ENCODE results near the gene UBE2D2.
"Not testable (repeated sequence)": the region's sequence is repeated elsewhere in the genome, so short reads cannot be mapped to it uniquely, and the experiment has no call there.

Gene UBE2D2

GRCh38 chr5:139560752-139561654 is at the start of gene UBE2D2:
Gene UBE2D2 (plus strand): TSS chr5:139561339. CDS start chr5:139561792, 453 bp downstream.
- peak within 1 kb of the TSS; percentile 88 for H3K4me3 ChIP-seq (replicated peaks; ENCODE audit: low read depth, low read length)
- no peak for TF ChIP-seq CTCF (IDR thresholded peaks at IDR 0.05; ENCODE audit: low read length, missing control alignments)
- peak; percentile 99 for DNase-seq (ENCODE audit: low read depth)

- H3K4me3 ChIP-seq (replicated peaks; ENCODE audit: low read depth, low read length) = no peak overlapping the region
- no peak for DNase-seq (ENCODE audit: low read depth)
- TF ChIP-seq CTCF (IDR thresholded peaks at IDR 0.05; ENCODE audit: low read length, missing control alignments) = peak; percentile 4
These were observed 48.3 kb upstream of the UBE2D2 start for GRCh38 chr5:139512786-139513390.

- DNase-seq (ENCODE audit: low read depth) = peak; percentile 84
- peak; percentile 75 for TF ChIP-seq CTCF (IDR thresholded peaks at IDR 0.05; ENCODE audit: low read length, missing control alignments)
- H3K4me3 ChIP-seq (replicated peaks; ENCODE audit: low read depth, low read length) = not testable (repeated sequence)
These were observed 47.7 kb upstream of the UBE2D2 start for GRCh38 chr5:139513434-139513833.

GRCh38 chr5:139513852-139514485 is 47.2 kb upstream of the UBE2D2 start:
- H3K4me3 ChIP-seq (replicated peaks; ENCODE audit: low read depth, low read length) = no peak overlapping the region
- no peak for DNase-seq (ENCODE audit: low read depth)
- no peak for TF ChIP-seq CTCF (IDR thresholded peaks at IDR 0.05; ENCODE audit: low read length, missing control alignments)

- no peak overlapping the region for H3K4me3 ChIP-seq (replicated peaks; ENCODE audit: low read depth, low read length)
- no peak for DNase-seq (ENCODE audit: low read depth)
- no peak for TF ChIP-seq CTCF (IDR thresholded peaks at IDR 0.05; ENCODE audit: low read length, missing control alignments)
These were observed 46.7 kb upstream of the UBE2D2 start for GRCh38 chr5:139514486-139514856.

- peak; percentile 86 for DNase-seq (ENCODE audit: low read depth)
- peak overlapping the region; percentile 53 for H3K4me3 ChIP-seq (replicated peaks; ENCODE audit: low read depth, low read length)
- peak; percentile 61 for TF ChIP-seq CTCF (IDR thresholded peaks at IDR 0.05; ENCODE audit: low read length, missing control alignments)
These were observed 43.2 kb upstream of the UBE2D2 start for GRCh38 chr5:139517683-139518564.

Data from fibroblast of pulmonary artery (primary cell).